HUES48 (cell line): Measurements from ENCODE around the gene GALP.

Experiments used
- H3K27ac ChIP-seq: one replicate; pipeline ENCODE4 v1.7.0; 2013; ENCODE audit warnings: low read depth, low read length, inconsistent platforms
- H3K27me3 ChIP-seq: 2 replicates; pipeline ENCODE4 v1.6.1; 2013; ENCODE audit warnings: mild to moderate bottlenecking, low read length; ENCODE audit not compliant: control insufficient read depth, insufficient read depth
- H3K36me3 ChIP-seq: 2 replicates; pipeline ENCODE4 v1.6.1; 2013; ENCODE audit warnings: low read length; ENCODE audit not compliant: control insufficient read depth, insufficient read depth
- H3K4me1 ChIP-seq: 2 replicates; pipeline ENCODE4 v1.6.1; 2013; ENCODE audit warnings: mild to moderate bottlenecking, low read length; ENCODE audit not compliant: control insufficient read depth, insufficient read depth
- H3K4me3 ChIP-seq: 2 replicates; pipeline ENCODE4 v1.5.1; 2013; ENCODE audit warnings: mild to moderate bottlenecking, low read depth, low read length
- H3K9ac ChIP-seq: 2 replicates; pipeline ENCODE4 v1.6.1; 2013; ENCODE audit warnings: mild to moderate bottlenecking, low read depth, low read length, moderate library complexity
- H3K9me3 ChIP-seq: 2 replicates; pipeline ENCODE4 v1.6.1; 2013; ENCODE audit warnings: low read length; ENCODE audit not compliant: control insufficient read depth, insufficient read depth

Gene GALP

GRCh38 chr19:56139847-56140582 is 35.8 kb upstream of the GALP start:
- Histone ChIP-seq H3K4me1 (peaks cover 35% of the 10 kb centered on the region), H3K27ac (peak overlapping the region; percentile 44), H3K9ac (no peak overlapping the region), H3K27me3 (no peaks in the 10 kb centered on the region), H3K9me3 (no peaks in the 10 kb centered on the region), H3K4me3 (peak overlapping the region; percentile 64), H3K36me3 (no peaks in the 10 kb centered on the region)

- peak within 1 kb of the TSS; percentile 84 for H3K27ac ChIP-seq
Measured at GRCh38 chr19:56140583-56141416, 35.0 kb upstream of the GALP start, which contains the start of gene ZNF444. Gene ZNF444, plus strand, starts transcription at chr19:56141287. Its CDS starts 5,625 bp downstream, at chr19:56146912.

GRCh38 chr19:56141417-56141993 is 34.3 kb upstream of the GALP start:
- Histone ChIP-seq H3K27ac (no peak overlapping the region), H3K9me3 (no peaks in the 10 kb centered on the region), H3K9ac (peak overlapping the region; percentile 27; the same call in 1 of the 2 replicates), H3K4me3 (peak overlapping the region; percentile 64), H3K36me3 (0 out of 2 replicates have a peak, but pooled peaks cover under 1% of the 10 kb centered on the region), H3K27me3 (no peaks in the 10 kb centered on the region), H3K4me1 (peaks cover 24% of the 10 kb centered on the region)

More at GRCh38 chr19:56140583-56141416, 35.0 kb upstream of the GALP start, which contains the start of gene ZNF444:
- H3K9ac ChIP-seq = peak within 1 kb of the TSS; percentile 37
- H3K4me1 ChIP-seq = peaks cover 29% of the 10 kb centered on the region
- H3K9me3 ChIP-seq = no peaks in the 10 kb centered on the region
- no peaks in the 10 kb centered on the region for H3K27me3 ChIP-seq
- H3K36me3 ChIP-seq = no peaks in the 10 kb centered on the region
- H3K4me3 ChIP-seq = peak within 1 kb of the TSS; percentile 64

GRCh38 chr19:56142087-56142787 is 33.6 kb upstream of the GALP start:
- Histone ChIP-seq H3K27ac (no peak overlapping the region), H3K9ac (peak overlapping the region; percentile 27; the same call in 1 of the 2 replicates), H3K9me3 (no peaks in the 10 kb centered on the region), H3K36me3 (peaks cover 8% of the 10 kb centered on the region), H3K4me3 (peak overlapping the region; percentile 64), H3K27me3 (no peaks in the 10 kb centered on the region), H3K4me1 (peaks cover 19% of the 10 kb centered on the region)

GRCh38 chr19:56142897-56143434 is 32.8 kb upstream of the GALP start:
- Histone ChIP-seq H3K4me1 (peaks cover 14% of the 10 kb centered on the region), H3K36me3 (peaks cover 15% of the 10 kb centered on the region), H3K27ac (no peak overlapping the region), H3K9me3 (no peaks in the 10 kb centered on the region), H3K9ac (no peak overlapping the region), H3K4me3 (no peak overlapping the region), H3K27me3 (no peaks in the 10 kb centered on the region)

- Histone ChIP-seq H3K9me3 (no peaks in the 10 kb centered on the region), H3K27ac (no peak overlapping the region)
Measured at GRCh38 chr19:56144376-56144775, 31.4 kb upstream of the GALP start.

GRCh38 chr19:56144831-56145230 is 31.0 kb upstream of the GALP start:
- Histone ChIP-seq H3K4me1 (peaks cover 13% of the 10 kb centered on the region), H3K27ac (no peak overlapping the region), H3K4me3 (no peak overlapping the region), H3K36me3 (peaks cover 26% of the 10 kb centered on the region), H3K9me3 (no peaks in the 10 kb centered on the region), H3K9ac (no peak overlapping the region), H3K27me3 (no peaks in the 10 kb centered on the region)

More at GRCh38 chr19:56144376-56144775, 31.4 kb upstream of the GALP start:
- no peak overlapping the region for H3K4me3 ChIP-seq
- peaks cover 23% of the 10 kb centered on the region for H3K36me3 ChIP-seq
- no peak overlapping the region for H3K9ac ChIP-seq
- H3K4me1 ChIP-seq = peaks cover 14% of the 10 kb centered on the region
- no peaks in the 10 kb centered on the region for H3K27me3 ChIP-seq

- Histone ChIP-seq H3K27me3 (no peaks in the 10 kb centered on the region), H3K36me3 (peaks cover 26% of the 10 kb centered on the region), H3K4me1 (peaks cover 8% of the 10 kb centered on the region; the same call in 1 of the 2 replicates), H3K4me3 (no peak overlapping the region), H3K9me3 (no peaks in the 10 kb centered on the region), H3K27ac (no peak overlapping the region), H3K9ac (no peak overlapping the region)
Measured at GRCh38 chr19:56145698-56146097, 30.1 kb upstream of the GALP start.

- no peaks in the 10 kb centered on the region for H3K9me3 ChIP-seq
- no peak overlapping the region for H3K27ac ChIP-seq
- no peaks in the 10 kb centered on the region for H3K27me3 ChIP-seq
Measured at GRCh38 chr19:56146904-56147303, 28.9 kb upstream of the GALP start.

GRCh38 chr19:56147307-56147706 is 28.5 kb upstream of the GALP start:
- no peak overlapping the region for H3K9ac ChIP-seq
- H3K4me3 ChIP-seq = no peak overlapping the region
- H3K9me3 ChIP-seq = no peaks in the 10 kb centered on the region

More at GRCh38 chr19:56146904-56147303, 28.9 kb upstream of the GALP start:
- H3K36me3 ChIP-seq = peaks cover 26% of the 10 kb centered on the region
- H3K4me1 ChIP-seq = peaks cover 6% of the 10 kb centered on the region; the same call in 1 of the 2 replicates
- no peak overlapping the region for H3K4me3 ChIP-seq
- no peak overlapping the region for H3K9ac ChIP-seq

More at GRCh38 chr19:56147307-56147706, 28.5 kb upstream of the GALP start:
- Histone ChIP-seq H3K36me3 (peaks cover 26% of the 10 kb centered on the region), H3K27ac (no peak overlapping the region), H3K27me3 (no peaks in the 10 kb centered on the region), H3K4me1 (peaks cover 1% of the 10 kb centered on the region; the same call in 1 of the 2 replicates)
